ENCODE data around the gene FNDC3B.

FNDC3B gene

DNA sequence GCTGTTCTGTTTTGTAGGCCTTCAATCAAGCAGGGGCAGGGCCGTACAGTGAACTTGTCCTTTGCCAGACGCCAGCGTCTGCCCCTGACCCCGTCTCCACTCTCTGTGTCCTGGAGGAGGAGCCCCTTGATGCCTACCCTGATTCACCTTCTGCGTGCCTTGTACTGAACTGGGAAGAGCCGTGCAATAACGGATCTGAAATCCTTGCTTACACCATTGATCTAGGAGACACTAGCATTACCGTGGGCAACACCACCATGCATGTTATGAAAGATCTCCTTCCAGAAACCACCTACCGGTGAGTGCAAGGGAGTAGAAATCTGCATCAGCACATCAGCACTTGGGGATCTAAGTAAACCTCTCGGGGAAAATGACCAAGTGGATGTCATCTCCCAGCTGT lies 313.4 kb downstream of the FNDC3B start:
- TF ChIP-seq, protein P1, sequence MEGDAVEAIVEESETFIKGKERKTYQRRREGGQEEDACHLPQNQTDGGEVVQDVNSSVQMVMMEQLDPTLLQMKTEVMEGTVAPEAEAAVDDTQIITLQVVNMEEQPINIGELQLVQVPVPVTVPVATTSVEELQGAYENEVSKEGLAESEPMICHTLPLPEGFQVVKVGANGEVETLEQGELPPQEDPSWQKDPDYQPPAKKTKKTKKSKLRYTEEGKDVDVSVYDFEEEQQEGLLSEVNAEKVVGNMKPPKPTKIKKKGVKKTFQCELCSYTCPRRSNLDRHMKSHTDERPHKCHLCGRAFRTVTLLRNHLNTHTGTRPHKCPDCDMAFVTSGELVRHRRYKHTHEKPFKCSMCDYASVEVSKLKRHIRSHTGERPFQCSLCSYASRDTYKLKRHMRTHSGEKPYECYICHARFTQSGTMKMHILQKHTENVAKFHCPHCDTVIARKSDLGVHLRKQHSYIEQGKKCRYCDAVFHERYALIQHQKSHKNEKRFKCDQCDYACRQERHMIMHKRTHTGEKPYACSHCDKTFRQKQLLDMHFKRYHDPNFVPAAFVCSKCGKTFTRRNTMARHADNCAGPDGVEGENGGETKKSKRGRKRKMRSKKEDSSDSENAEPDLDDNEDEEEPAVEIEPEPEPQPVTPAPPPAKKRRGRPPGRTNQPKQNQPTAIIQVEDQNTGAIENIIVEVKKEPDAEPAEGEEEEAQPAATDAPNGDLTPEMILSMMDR (IDR thresholded peaks at IDR 0.05; ENCODE audit: low read depth, low read length, missing control alignments) = no peak
- in situ Hi-C loops (cut with HindIII; ENCODE audit: low sequenced_read_pairs) = loop anchor here (25.0 kb wide), 1 partner anchor 310 kb away; no protein-coding TSS in a partner anchor
- no peak overlapping the region for H3K4me3 ChIP-seq (ENCODE audit: low read depth, low read length)
- DNase-seq (ENCODE audit: low read depth) = no peak

DNA sequence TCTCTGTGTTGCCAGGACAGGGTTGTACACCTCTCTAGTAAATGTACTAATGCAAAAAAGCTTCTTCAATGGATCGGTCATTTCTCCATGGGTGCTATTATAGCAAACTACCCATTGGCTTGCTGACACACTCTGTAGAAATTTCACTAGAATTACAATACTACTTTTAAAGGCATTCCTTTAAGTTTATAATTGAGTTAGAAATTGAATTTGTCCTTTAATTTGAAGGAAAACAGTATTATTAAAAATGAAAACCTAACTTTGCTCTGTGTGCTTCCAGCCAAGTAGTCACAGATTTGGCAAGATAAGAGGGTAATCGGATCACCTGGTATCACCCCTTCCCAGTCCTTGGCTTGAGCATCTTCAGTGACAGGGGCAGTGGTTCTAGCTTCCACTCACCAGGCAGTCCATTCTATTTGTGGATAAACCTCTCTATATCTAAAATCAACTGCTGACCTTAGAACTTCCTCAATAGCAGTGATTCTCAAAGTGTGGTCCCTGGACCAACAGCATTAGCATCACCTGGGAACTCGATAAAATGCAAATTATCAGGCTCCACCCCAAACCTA lies 315.6 kb downstream of the FNDC3B start:
- in situ Hi-C loops (cut with HindIII; ENCODE audit: low sequenced_read_pairs) = loop anchor here (25.0 kb wide), 1 partner anchor 307 kb away; no protein-coding TSS in a partner anchor
- no peak for DNase-seq (ENCODE audit: low read depth)
- TF ChIP-seq, protein P1 (IDR thresholded peaks at IDR 0.05; ENCODE audit: low read depth, low read length, missing control alignments) = no peak

DNA sequence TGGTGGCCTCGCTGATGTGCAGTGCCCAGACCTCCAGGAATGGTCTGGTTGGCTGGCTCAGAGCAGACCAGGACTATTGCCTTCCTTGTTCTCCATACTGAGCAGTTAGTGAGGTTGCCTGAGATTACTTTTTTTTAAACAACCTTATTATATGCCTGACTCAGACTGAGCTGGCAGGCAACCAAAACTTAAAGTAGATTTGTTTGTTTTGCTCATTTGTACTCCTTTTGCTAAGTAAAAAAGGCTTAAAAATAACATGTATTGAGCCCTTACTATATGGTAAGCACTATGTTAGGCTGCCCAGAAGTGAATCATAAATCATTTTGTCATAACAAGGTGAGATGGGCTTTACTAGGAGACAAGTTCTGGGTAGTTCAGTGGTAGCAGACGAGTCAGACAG lies 316.5 kb downstream of the FNDC3B start:
- H3K4me3 ChIP-seq (ENCODE audit: low read depth, low read length) = no peak overlapping the region
- DNase-seq (ENCODE audit: low read depth) = peak; percentile 87
- in situ Hi-C loops (cut with HindIII; ENCODE audit: low sequenced_read_pairs) = loop anchor here (25.0 kb wide), 1 partner anchor 306 kb away; no protein-coding TSS in a partner anchor
- TF ChIP-seq, protein P1 (IDR thresholded peaks at IDR 0.05; ENCODE audit: low read depth, low read length, missing control alignments) = no peak

More for the DNA sequence above, 315.6 kb downstream of the FNDC3B start:
- H3K4me3 ChIP-seq (ENCODE audit: low read depth, low read length) = no peak overlapping the region

DNA sequence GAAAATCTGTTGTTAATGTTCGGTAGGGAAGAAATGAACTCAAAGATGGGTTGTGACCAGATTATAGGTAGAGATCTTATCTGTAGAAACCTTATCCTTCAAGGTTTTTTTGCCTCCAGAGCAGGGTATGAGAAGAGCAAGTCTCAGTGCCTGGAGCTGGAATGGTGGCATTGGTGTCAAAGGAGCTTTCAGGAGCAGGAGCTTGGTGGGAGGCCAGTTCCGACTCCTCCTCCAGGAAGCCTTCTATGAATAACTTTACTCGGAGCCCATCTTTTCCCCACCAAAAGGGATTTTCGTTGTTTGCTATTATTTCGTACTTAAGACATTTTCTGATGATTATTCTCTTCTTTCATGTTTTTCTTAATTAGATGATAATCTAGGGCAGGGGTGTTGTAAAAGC lies 317.0 kb downstream of the FNDC3B start:
- in situ Hi-C loops (cut with HindIII; ENCODE audit: low sequenced_read_pairs) = loop anchor here (25.0 kb wide), 1 partner anchor 306 kb away; no protein-coding TSS in a partner anchor
- TF ChIP-seq, protein P1 (IDR thresholded peaks at IDR 0.05; ENCODE audit: low read depth, low read length, missing control alignments) = no peak
- no peak overlapping the region for H3K4me3 ChIP-seq (ENCODE audit: low read depth, low read length)
- no peak for DNase-seq (ENCODE audit: low read depth)

GRCh38 chr3:172357850-172358754 lies 318.7 kb downstream of the FNDC3B start:
- in situ Hi-C loops (cut with HindIII; ENCODE audit: low sequenced_read_pairs) = loop anchor here (25.0 kb wide), 1 partner anchor 304 kb away; no protein-coding TSS in a partner anchor
- TF ChIP-seq, protein P1 (IDR thresholded peaks at IDR 0.05; ENCODE audit: low read depth, low read length, missing control alignments) = no peak
- H3K4me3 ChIP-seq (ENCODE audit: low read depth, low read length) = no peak overlapping the region
- peak; percentile 49 for DNase-seq (ENCODE audit: low read depth)

DNA sequence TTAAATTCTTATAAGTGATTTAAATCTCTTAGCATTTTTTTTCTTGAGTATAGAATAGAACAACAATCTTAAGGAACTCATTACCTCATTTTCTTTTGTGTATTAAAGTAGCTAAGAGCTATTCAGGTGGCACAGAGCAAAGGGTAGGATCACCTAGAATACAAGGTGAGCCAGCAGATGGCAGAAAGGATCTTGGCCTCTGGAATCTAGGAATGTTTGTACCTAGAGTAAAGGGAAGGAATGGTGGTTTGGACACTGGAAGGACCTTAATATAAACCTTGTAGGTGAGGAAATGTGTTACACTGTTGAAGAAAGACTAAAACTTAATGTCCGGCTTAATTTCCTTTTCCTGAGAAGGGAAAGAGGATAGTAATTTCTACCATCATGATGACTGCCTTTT lies 319.9 kb downstream of the FNDC3B start:
- in situ Hi-C loops (cut with HindIII; ENCODE audit: low sequenced_read_pairs) = loop anchor here (25.0 kb wide), 1 partner anchor 303 kb away; no protein-coding TSS in a partner anchor
- no peak for DNase-seq (ENCODE audit: low read depth)
- TF ChIP-seq, protein P1 (IDR thresholded peaks at IDR 0.05; ENCODE audit: low read depth, low read length, missing control alignments) = no peak
- H3K4me3 ChIP-seq (ENCODE audit: low read depth, low read length) = no peak overlapping the region

Measured in astrocyte of the cerebellum (primary cell).